Activated naive CD4-positive, alpha-beta T cell treated with anti-CD3 and anti-CD28 coated beads, Interleukin-2, amount 50 U/mL, for 72 hours (primary cell): ENCODE measurements around the gene YWHAB. TPM values are rescaled to one million over a fixed set of nuclear protein-coding genes. Genes with fewer than 3 reads are reported as not detected.

Source experiments
- ATAC-seq, 2 donors: fragments of 150-1000 bp; cut with Tn5 transposase; 2 replicates each; pipeline ENCODE4 v1.10.0; 2021; ENCODE audit warnings: mild to moderate bottlenecking in 2 of 2, moderate library complexity in 2 of 2
- DNase-seq, 2 donors: peaks; one replicate each; pipeline ENCODE4 v3.0.0; 2021 to 2022; ENCODE audit warnings: low spot score in 2 of 2
- H3K27ac Mint-ChIP-seq, 2 donors: one replicate each; pipeline ENCODE4 v1.8.0; 2022; ENCODE audit warnings: mild to moderate bottlenecking in 2 of 2, mixed read lengths in 2 of 2
- H3K36me3 Mint-ChIP-seq, 2 donors: one replicate each; pipeline ENCODE4 v1.8.0; 2022; ENCODE audit warnings: mixed read lengths in 2 of 2
- H3K9me3 Mint-ChIP-seq, 2 donors: one replicate each; pipeline ENCODE4 v1.8.0; 2022; ENCODE audit warnings: mixed read lengths in 2 of 2
- total RNA-seq, 2 donors: library from RNA; stranded (reverse); gene quantifications; one replicate each; pipeline ENCODE4 v1.2.3, GENCODE V29; 2022

The YWHAB gene
- total RNA-seq, 2 donors from 2014 or later, result 185 to 222 TPM

- Mint-ChIP-seq H3K36me3 (peaks cover 10 to 58% of the 10 kb centered on the region in 2 donors), H3K9me3 (peaks cover 0 to 2% of the 10 kb centered on the region in 2 donors), H3K27ac (peak overlapping the region; percentile 15 to 31)
- no peak for ATAC-seq
- DNase-seq, result no peak
Measured at GRCh38 chr20:44897133-44897532, 11.6 kb downstream of the YWHAB start.

- DNase-seq (no peak), ATAC-seq (peak; percentile 78 to 85)
- Mint-ChIP-seq H3K9me3 (no peaks in the 10 kb centered on the region), H3K27ac (peak overlapping the region; percentile 87 to 93), H3K36me3 (peaks cover 9 to 38% of the 10 kb centered on the region in 2 donors)
Measured at GRCh38 chr20:44900231-44900854, 14.8 kb downstream of the YWHAB start.

GRCh38 chr20:44901974-44902373 lies 16.5 kb downstream of the YWHAB start:
- H3K36me3 Mint-ChIP-seq, result peaks cover 9 to 29% of the 10 kb centered on the region in 2 donors
- no peak for ATAC-seq

GRCh38 chr20:44904377-44904776 lies 18.9 kb downstream of the YWHAB start:
- no peak for DNase-seq
- Mint-ChIP-seq H3K9me3 (no peaks in the 10 kb centered on the region), H3K36me3 (peaks cover 9 to 16% of the 10 kb centered on the region in 2 donors), H3K27ac (no peak overlapping the region)
- no peak for ATAC-seq

More at GRCh38 chr20:44901974-44902373, 16.5 kb downstream of the YWHAB start:
- Mint-ChIP-seq H3K9me3 (no peaks in the 10 kb centered on the region), H3K27ac (no peak overlapping the region)
- DNase-seq, result no peak

GRCh38 chr20:44908987-44909871 lies 23.7 kb downstream of the YWHAB start:
- H3K36me3 Mint-ChIP-seq, result peaks cover 13 to 19% of the 10 kb centered on the region in 2 donors
- ATAC-seq (no peak), DNase-seq (no peak)
- H3K9me3 Mint-ChIP-seq, result no peaks in the 10 kb centered on the region
- H3K27ac Mint-ChIP-seq, result peak overlapping the region; percentile 74 to 92

DNA sequence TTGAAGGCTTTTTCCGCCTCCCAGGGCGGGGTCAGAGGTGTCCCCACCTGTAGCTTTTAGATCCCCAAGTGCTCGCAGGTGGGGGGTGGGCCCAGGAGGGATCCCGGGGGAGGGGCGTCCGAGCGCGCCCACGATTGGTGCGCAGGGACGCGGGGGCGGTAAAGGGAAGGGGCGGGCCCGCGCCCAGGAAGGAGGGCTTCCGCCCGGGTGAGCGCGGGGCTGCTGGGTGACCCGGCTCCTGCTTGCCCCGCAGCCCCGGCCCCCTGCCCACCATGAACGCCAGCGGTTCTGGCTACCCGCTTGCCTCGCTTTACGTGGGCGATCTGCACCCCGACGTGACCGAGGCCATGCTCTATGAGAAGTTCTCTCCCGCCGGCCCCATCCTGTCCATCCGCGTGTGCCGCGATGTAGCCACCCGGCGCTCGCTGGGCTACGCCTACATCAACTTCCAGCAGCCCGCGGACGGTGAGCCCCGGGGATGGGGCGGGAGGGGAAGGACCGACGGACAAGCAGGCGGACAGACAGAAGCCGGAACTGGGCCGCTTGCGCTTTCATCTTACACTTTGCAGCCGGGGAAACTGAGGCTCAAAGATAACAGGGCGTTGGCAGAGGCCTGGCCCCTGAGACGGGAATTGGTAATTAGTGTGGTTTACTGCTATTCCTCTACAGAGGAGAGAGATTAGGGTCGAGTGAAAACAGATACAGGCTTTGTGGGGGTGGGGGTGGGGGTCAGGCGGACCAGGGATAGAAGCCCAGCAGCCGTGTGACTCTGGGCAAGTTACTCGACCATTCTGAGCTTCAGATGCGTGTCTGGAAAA lies 24.6 kb downstream of the YWHAB start, which contains the start of gene PABPC1L:
Gene PABPC1L (plus strand): TSS at position 189 of the 818 bp plus-strand sequence. CDS start 84 bp downstream, at position 273.
- peak; percentile 87 to 90 for ATAC-seq
- Mint-ChIP-seq H3K36me3 (peaks cover 13 to 23% of the 10 kb centered on the region in 2 donors), H3K27ac (peak within 1 kb of the TSS; percentile 91 to 92), H3K9me3 (no peaks in the 10 kb centered on the region)
- DNase-seq, result peak; percentile 77 to 82

GRCh38 chr20:44910690-44911262 lies 25.3 kb downstream of the YWHAB start:
- DNase-seq (peak in 1 of 2 donors; percentile 8), ATAC-seq (no peak)
- Mint-ChIP-seq H3K27ac (peak overlapping the region; percentile 91 to 92), H3K9me3 (no peaks in the 10 kb centered on the region), H3K36me3 (peaks cover 13 to 25% of the 10 kb centered on the region in 2 donors)

- ATAC-seq, result no peak
- no peak overlapping the region for H3K27ac Mint-ChIP-seq
- peaks cover 15 to 26% of the 10 kb centered on the region in 2 donors for H3K36me3 Mint-ChIP-seq
- DNase-seq, result peak; percentile 63
- no peaks in the 10 kb centered on the region for H3K9me3 Mint-ChIP-seq
Measured at GRCh38 chr20:44911264-44911921, 25.9 kb downstream of the YWHAB start.

DNA sequence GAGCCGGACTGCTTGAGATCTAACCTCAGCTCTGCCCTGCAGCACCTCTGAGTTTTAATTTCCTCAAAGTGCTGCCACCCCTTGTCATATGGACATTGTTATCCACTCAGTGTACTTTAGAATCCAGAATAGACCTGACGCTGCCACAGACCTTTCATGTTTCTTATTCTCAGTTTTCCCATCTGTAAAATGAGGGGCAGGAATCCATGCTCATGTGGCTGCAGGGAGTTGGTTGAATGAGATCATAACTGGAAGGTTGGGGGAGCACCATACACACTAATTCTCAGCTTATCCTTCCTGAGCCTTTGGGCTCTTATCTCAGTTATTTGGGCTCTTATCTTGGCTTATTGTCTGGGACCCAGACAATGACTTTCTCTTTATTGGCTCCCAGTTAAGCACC lies 26.7 kb downstream of the YWHAB start:
- no peak for ATAC-seq
- no peaks in the 10 kb centered on the region for H3K9me3 Mint-ChIP-seq
- DNase-seq, result no peak
- H3K27ac Mint-ChIP-seq, result no peak overlapping the region
- peaks cover 20 to 31% of the 10 kb centered on the region in 2 donors for H3K36me3 Mint-ChIP-seq

- Mint-ChIP-seq H3K36me3 (peaks cover 20 to 37% of the 10 kb centered on the region in 2 donors), H3K27ac (peak overlapping the region; percentile 59 to 85), H3K9me3 (no peaks in the 10 kb centered on the region)
- DNase-seq (peak; percentile 33 to 63), ATAC-seq (peak; percentile 70 to 77)
Measured at GRCh38 chr20:44914924-44915323, 29.4 kb downstream of the YWHAB start.

DNA sequence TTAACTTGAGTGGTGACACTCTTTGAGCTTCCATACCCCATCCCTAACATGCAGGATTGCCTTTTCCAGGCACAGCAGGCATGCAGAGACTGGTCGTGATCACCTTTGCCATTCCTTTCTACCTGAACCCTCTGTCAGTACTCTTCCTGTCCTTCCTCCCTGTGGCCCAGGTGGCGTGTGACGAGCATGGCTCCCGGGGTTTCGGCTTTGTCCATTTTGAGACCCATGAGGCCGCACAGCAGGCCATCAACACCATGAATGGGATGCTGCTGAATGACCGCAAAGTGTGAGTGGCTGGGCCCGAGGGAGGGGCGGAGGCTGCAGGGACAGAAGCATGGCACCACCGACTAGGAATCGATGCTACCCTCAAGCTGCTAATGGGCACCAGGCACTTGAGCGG lies 31.1 kb downstream of the YWHAB start:
- no peaks in the 10 kb centered on the region for H3K9me3 Mint-ChIP-seq
- H3K27ac Mint-ChIP-seq, result no peak overlapping the region
- DNase-seq, result no peak
- ATAC-seq, result no peak
- peaks cover 20 to 37% of the 10 kb centered on the region in 2 donors for H3K36me3 Mint-ChIP-seq

- Mint-ChIP-seq H3K36me3 (peaks cover 19 to 34% of the 10 kb centered on the region in 2 donors), H3K27ac (no peak overlapping the region), H3K9me3 (no peaks in the 10 kb centered on the region)
- no peak for ATAC-seq
- no peak for DNase-seq
Measured at GRCh38 chr20:44917399-44917798, 31.9 kb downstream of the YWHAB start.

GRCh38 chr20:44918342-44918741 lies 32.8 kb downstream of the YWHAB start:
- ATAC-seq, result no peak
- H3K36me3 Mint-ChIP-seq, result peaks cover 16 to 25% of the 10 kb centered on the region in 2 donors
- no peaks in the 10 kb centered on the region for H3K9me3 Mint-ChIP-seq
- peak overlapping the region in 1 of 2 donors; percentile 84 for H3K27ac Mint-ChIP-seq
- DNase-seq, result no peak

DNA sequence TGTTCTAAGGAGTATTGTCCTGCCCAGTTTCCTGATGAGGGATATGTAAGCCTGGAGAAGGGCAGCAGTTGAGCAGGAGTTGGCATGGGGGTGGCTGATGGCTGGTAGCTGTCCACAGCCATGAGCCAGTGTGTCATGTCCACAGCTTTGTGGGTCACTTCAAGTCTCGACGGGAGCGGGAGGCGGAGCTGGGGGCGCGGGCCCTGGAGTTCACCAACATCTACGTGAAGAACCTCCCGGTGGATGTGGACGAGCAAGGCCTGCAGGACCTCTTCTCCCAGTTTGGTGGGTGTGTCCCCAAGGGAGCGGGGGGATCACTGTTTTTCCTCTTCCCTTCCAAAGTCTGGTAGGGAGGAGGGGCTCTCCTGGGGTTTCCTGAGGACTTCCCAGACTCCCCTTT lies 33.3 kb downstream of the YWHAB start:
- ATAC-seq (no peak), DNase-seq (no peak)
- Mint-ChIP-seq H3K27ac (peak overlapping the region in 1 of 2 donors; percentile 84), H3K36me3 (peaks cover 13 to 20% of the 10 kb centered on the region in 2 donors), H3K9me3 (no peaks in the 10 kb centered on the region)

DNA sequence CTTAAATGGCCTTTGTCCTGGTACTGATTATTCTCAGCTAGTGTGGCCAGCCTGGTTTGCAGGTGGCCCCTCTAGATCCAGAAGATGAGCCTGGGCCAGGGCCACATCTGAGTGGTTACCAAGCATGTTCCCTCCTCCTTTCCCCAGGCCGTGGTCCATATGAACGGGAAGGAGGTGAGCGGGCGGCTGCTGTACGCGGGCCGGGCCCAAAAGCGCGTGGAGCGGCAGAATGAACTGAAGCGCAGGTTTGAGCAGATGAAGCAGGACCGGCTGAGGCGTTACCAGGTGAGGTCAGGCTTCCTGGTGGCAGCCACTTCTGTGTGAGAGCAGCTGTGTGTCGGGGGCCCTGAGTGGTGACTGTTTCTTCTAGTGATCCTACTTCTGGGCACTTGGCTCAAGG lies 35.9 kb downstream of the YWHAB start:
- DNase-seq (no peak), ATAC-seq (no peak)
- peaks cover 11% of the 10 kb centered on the region in 2 donors for H3K36me3 Mint-ChIP-seq
- no peak overlapping the region for H3K27ac Mint-ChIP-seq
- no peaks in the 10 kb centered on the region for H3K9me3 Mint-ChIP-seq

- DNase-seq (no peak), ATAC-seq (no peak)
- Mint-ChIP-seq H3K9me3 (no peaks in the 10 kb centered on the region), H3K27ac (no peak overlapping the region), H3K36me3 (peaks cover 0 to 7% of the 10 kb centered on the region in 2 donors)
Measured at GRCh38 chr20:44924541-44924940, 39.0 kb downstream of the YWHAB start.
